GM23248 (cell line): Measurements from ENCODE around the gene FAM240A. TPM values are rescaled to one million over a fixed set of nuclear protein-coding genes. Genes with fewer than 3 reads are reported as not detected.

ENCODE experiments used
- DNase-seq: peaks from one replicate; pipeline ENCODE4 v3.0.0-alpha.2; 2015
- H2AFZ ChIP-seq: fragments of 200-600 bp; sonication (generic); 2 replicates; pipeline ENCODE4 v1.6.1; 2016; ENCODE audit warnings: antibody characterized with exemption
- H3F3A ChIP-seq: fragments of 200-600 bp; sonication (generic); 2 replicates; pipeline ENCODE4 v1.6.1; 2016; ENCODE audit warnings: mild to moderate bottlenecking, antibody characterized with exemption, mixed run types; ENCODE audit not compliant: insufficient read depth
- H3K27ac ChIP-seq: fragments of 200-600 bp; sonication (generic); 2 replicates; pipeline ENCODE4 v1.5.1; 2016; ENCODE audit warnings: mild to moderate bottlenecking
- H3K27me3 ChIP-seq: fragments of 200-600 bp; sonication (generic); replicated peaks from 2 replicates; pipeline ENCODE4 v1.6.1; 2016; ENCODE audit warnings: mild to moderate bottlenecking; ENCODE audit not compliant: insufficient read depth
- H3K36me3 ChIP-seq: fragments of 200-600 bp; sonication (generic); 2 replicates; pipeline ENCODE4 v1.6.1; 2016; ENCODE audit warnings: low read depth, mild to moderate bottlenecking
- H3K4me1 ChIP-seq: fragments of 200-600 bp; sonication (generic); 2 replicates; pipeline ENCODE4 v1.6.1; 2016; ENCODE audit warnings: mild to moderate bottlenecking; ENCODE audit not compliant: insufficient read depth
- H3K4me2 ChIP-seq: fragments of 200-600 bp; sonication (generic); one replicate; pipeline ENCODE4 v1.6.1; 2016; ENCODE audit warnings: mild to moderate bottlenecking; ENCODE audit not compliant: unreplicated experiment
- H3K4me3 ChIP-seq: fragments of 200-600 bp; sonication (generic); 2 replicates; pipeline ENCODE4 v1.5.1; 2016; ENCODE audit warnings: mild to moderate bottlenecking
- H3K79me2 ChIP-seq: fragments of 200-600 bp; sonication (generic); 2 replicates; pipeline ENCODE4 v1.6.1; 2016; ENCODE audit warnings: mild to moderate bottlenecking; ENCODE audit not compliant: insufficient read depth
- H3K9ac ChIP-seq: fragments of 200-600 bp; sonication (generic); 2 replicates; pipeline ENCODE4 v1.6.1; 2016; ENCODE audit warnings: mild to moderate bottlenecking
- H3K9me2 ChIP-seq: fragments of 200-600 bp; sonication (generic); 2 replicates; pipeline ENCODE4 v1.6.1; 2016; ENCODE audit warnings: mixed run types, mild to moderate bottlenecking, moderate library complexity; ENCODE audit not compliant: insufficient read depth
- H3K9me3 ChIP-seq: fragments of 200-600 bp; sonication (generic); one replicate; pipeline ENCODE4 v1.6.1; 2017; ENCODE audit warnings: low read depth
- H4K20me1 ChIP-seq: fragments of 200-600 bp; sonication (generic); 2 replicates; pipeline ENCODE4 v1.6.0; 2016; ENCODE audit not compliant: insufficient read depth
- EZH2 ChIP-seq: fragments of 200-600 bp; sonication (generic); IDR thresholded peaks from 2 replicates; pipeline ENCODE4 v1.6.1; 2018; ENCODE audit warnings: antibody characterized with exemption, mild to moderate bottlenecking; ENCODE audit not compliant: insufficient read depth, poor library complexity, severe bottlenecking
- EZH2phosphoT487 ChIP-seq: fragments of 200-600 bp; sonication (generic); IDR thresholded peaks from 2 replicates; pipeline ENCODE4 v1.6.1; 2018; ENCODE audit warnings: antibody characterized with exemption, moderate library complexity, mild to moderate bottlenecking, low read depth; ENCODE audit not compliant: insufficient read depth
- WGBS, 2 experiments: methylation state at CpG; one replicate each; pipeline ENCODE4 v1.1.6; 2015 to 2017; ENCODE audit warnings: low lambda C conversion rate in 2 of 2, low coverage in 1 of 2; ENCODE audit errors: missing lambda C conversion rate in 2 of 2; 5-methylcytosine and 5-hydroxymethylcytosine counted together
- in situ Hi-C: fragments of 300-500 bp; cut with MboI; formaldehyde crosslinking; loops from 2 replicates; pipeline ENCODE4 v1.15.0; 2020
- polyA plus RNA-seq: library from polyadenylated mRNA; unstranded; fragments of >200 nt; fragmentation: Nextera tagmentation; extraction: Ambion mirVana; gene quantifications from 2 replicates; pipeline ENCODE4 v1.2.1, GENCODE V29; 2016
- total RNA-seq: library from RNA; depleted of rRNA; stranded (reverse); fragments of >200 nt; shearing (Covaris generic); gene quantifications from 2 replicates; pipeline ENCODE4 v1.2.3, GENCODE V29; 2014

The FAM240A gene
- total and polyA plus RNA-seq, 2 experiments from 2014 or later = not detected

DNA sequence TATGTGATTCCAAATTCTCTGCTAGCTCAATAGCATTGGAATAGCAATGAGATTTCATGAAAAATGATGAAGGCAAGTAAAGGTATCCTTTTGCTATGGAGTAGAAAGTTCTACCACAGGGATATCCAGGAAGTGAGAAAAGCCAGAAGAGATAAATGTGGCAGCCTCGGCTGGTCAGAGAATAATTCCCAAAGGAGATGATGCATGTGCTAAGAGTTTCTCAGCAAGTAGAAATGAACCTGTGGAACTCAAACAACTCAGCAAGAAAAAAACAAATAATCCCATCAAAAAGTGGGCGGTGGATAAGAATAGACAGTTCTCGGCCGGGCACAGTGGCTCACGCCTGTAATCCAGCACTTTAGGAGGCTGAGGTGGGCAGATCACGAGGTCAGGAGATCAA, 42.9 kb downstream of the FAM240A start:
- in situ Hi-C loops = no loop called here
- no peaks in the 10 kb centered on the region for H3F3A ChIP-seq
- DNase-seq = peak; percentile 61

DNA sequence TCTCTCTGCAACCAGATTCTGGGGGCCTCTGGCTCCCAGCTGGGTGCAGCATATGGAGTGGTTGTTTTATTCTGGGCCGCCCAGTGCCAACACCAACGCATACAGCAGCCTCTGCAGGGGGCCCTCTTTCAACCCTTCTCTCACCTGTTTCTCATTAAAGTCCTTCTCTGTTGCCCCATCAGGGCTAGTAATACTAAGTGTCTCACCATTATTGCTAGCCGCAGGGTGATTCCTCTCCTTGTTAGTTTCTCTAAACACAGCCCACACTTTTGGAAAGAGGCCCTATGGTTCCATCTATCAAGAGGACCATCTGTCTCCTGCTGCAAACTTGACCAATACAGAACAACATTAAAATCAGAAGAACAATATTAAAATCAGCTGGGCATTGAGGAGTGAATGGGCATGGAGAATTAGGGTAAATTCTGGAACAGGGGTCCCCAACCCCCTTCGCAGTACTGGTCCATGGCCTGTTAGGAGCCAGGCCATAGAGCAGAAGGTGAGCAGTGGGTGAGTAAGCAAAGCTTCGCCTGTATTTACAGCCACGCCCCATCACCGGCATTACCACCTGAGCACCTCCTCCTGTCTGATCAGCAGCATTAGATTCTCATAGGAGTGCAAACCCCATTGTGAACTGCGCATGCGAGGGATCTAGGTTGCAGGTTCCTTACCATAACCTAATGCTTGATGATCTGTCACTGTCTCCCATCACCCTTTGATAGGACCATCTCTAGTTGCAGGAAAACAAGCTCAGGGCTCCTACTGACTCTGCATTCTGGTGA, 44.6 kb downstream of the FAM240A start:
- Histone ChIP-seq H3K4me1 (no peaks in the 10 kb centered on the region), H3K9me2 (no peaks in the 10 kb centered on the region), H3K27me3 (no peaks in the 10 kb centered on the region), H3K27ac (no peak overlapping the region), H3K4me3 (no peak overlapping the region), H3K36me3 (no peaks in the 10 kb centered on the region), H4K20me1 (no peaks in the 10 kb centered on the region), H3F3A (no peaks in the 10 kb centered on the region), H3K9ac (no peak overlapping the region), H2AFZ (no peak overlapping the region), H3K4me2 (no peak overlapping the region), H3K79me2 (no peaks in the 10 kb centered on the region), H3K9me3 (no peaks in the 10 kb centered on the region)
- 68 to 71% methylated on average over 9 of the region's 9 CpGs for WGBS, 2 experiments
- no peak for TF ChIP-seq EZH2
- no peak for TF ChIP-seq EZH2phosphoT487
- DNase-seq = peak; percentile 53
- in situ Hi-C loops = no loop called here

More for the DNA sequence above, 42.9 kb downstream of the FAM240A start:
- H3K27me3 ChIP-seq = no peaks in the 10 kb centered on the region
- no peaks in the 10 kb centered on the region for H3K4me1 ChIP-seq
- no peak overlapping the region for H3K4me3 ChIP-seq
- 36 to 51% methylated on average over 6 of the region's 6 CpGs for WGBS, 2 experiments
- H2AFZ ChIP-seq = no peak overlapping the region
- H3K36me3 ChIP-seq = no peaks in the 10 kb centered on the region
- H3K27ac ChIP-seq = no peak overlapping the region
- no peaks in the 10 kb centered on the region for H3K79me2 ChIP-seq
- H3K4me2 ChIP-seq = no peak overlapping the region
- H3K9ac ChIP-seq = no peak overlapping the region
- no peaks in the 10 kb centered on the region for H4K20me1 ChIP-seq
- H3K9me2 ChIP-seq = no peaks in the 10 kb centered on the region
- no peaks in the 10 kb centered on the region for H3K9me3 ChIP-seq
- no peak for TF ChIP-seq EZH2
- no peak for TF ChIP-seq EZH2phosphoT487

- Histone ChIP-seq H3K4me2 (no peak overlapping the region), H3K36me3 (no peaks in the 10 kb centered on the region), H4K20me1 (no peaks in the 10 kb centered on the region), H3K27me3 (no peaks in the 10 kb centered on the region), H3K9ac (no peak overlapping the region), H3K4me1 (peaks cover 4% of the 10 kb centered on the region; the same call in 1 of the 2 replicates), H3K4me3 (no peak overlapping the region), H3K9me2 (no peaks in the 10 kb centered on the region), H3K27ac (no peak overlapping the region), H3K79me2 (no peaks in the 10 kb centered on the region), H3F3A (no peaks in the 10 kb centered on the region), H3K9me3 (no peaks in the 10 kb centered on the region), H2AFZ (no peak overlapping the region)
- no peak for DNase-seq
- 88 to 89% methylated on average over 8 of the region's 8 CpGs for WGBS, 2 experiments
- in situ Hi-C loops = no loop called here
- TF ChIP-seq EZH2phosphoT487 = no peak
- TF ChIP-seq EZH2 = no peak
These were observed 47.0 kb downstream of the FAM240A start for GRCh38 chr3:46659285-46659684.

DNA sequence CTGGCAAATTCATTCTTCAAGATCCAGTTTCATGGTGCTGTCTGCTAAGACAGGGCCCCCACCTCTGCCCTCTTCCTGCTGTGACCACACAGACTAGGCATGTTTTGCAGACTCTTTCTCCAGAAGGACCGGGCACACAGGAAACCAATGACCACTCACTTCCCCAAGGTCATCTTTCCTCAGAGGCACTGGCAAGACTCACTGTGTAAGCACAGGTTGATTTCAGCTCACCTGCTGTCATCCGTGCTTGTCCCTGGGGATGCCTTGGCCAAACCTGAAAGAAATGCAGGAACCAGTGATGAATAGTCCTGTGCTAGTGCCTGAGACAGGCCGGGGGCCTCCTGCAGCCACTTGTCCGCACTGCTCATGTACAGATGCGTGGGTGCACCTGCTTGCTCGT, 47.7 kb downstream of the FAM240A start:
- Histone ChIP-seq H3K9me3 (no peaks in the 10 kb centered on the region), H3K4me1 (peaks cover 4% of the 10 kb centered on the region; the same call in 1 of the 2 replicates), H2AFZ (no peak overlapping the region), H3K27me3 (no peaks in the 10 kb centered on the region), H3K4me2 (no peak overlapping the region), H4K20me1 (no peaks in the 10 kb centered on the region), H3K79me2 (no peaks in the 10 kb centered on the region), H3K36me3 (no peaks in the 10 kb centered on the region), H3K9ac (no peak overlapping the region), H3K9me2 (no peaks in the 10 kb centered on the region), H3F3A (no peaks in the 10 kb centered on the region), H3K27ac (no peak overlapping the region), H3K4me3 (no peak overlapping the region)
- peak; percentile 11 for DNase-seq
- in situ Hi-C loops = no loop called here
- 77 to 82% methylated on average over 6 of the region's 6 CpGs for WGBS, 2 experiments
- TF ChIP-seq EZH2phosphoT487 (no peak), EZH2 (no peak)
